Left hindlimb (tissue), 1 donor: ENCODE measurements around the gene FAAP100.

Experiments
- DNase-seq: peaks from one replicate; pipeline ENCODE4 v3.0.0-alpha.2; 2018

FAAP100 gene

GRCh38 chr17:81522491-81523401, 29.4 kb downstream of the FAAP100 start:
- DNase-seq: no peak

GRCh38 chr17:81520021-81520901, 31.9 kb downstream of the FAAP100 start:
- DNase-seq: peak; percentile 36

GRCh38 chr17:81519284-81520020, 32.7 kb downstream of the FAAP100 start:
- DNase-seq: peak; percentile 46

DNA sequence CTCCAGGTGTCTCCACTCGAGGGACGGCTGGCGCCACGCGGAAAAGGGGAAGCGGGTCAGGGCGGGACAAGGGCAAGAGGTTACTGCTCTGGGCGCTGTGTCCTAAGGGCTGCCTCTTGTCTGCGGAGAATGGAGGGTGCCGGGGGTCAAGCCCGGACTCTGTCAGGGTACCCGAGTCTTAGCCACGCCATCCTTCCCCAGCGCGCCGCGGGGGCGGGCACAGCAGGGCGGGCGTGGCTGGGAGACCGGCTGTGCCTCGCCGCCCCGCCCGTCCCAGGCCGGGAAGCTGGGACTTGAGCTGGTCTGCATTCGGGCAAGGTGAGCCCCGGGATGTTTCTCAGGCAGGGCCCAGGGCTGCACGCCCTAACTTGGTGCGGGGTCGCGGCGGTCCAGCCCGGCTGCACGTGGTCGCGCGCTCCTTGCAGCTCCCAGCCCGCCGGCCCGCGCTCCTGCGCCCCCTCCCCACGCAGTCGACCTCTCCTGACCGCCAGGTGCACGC, 33.3 kb downstream of the FAAP100 start:
- peak; percentile 45 for DNase-seq

DNA sequence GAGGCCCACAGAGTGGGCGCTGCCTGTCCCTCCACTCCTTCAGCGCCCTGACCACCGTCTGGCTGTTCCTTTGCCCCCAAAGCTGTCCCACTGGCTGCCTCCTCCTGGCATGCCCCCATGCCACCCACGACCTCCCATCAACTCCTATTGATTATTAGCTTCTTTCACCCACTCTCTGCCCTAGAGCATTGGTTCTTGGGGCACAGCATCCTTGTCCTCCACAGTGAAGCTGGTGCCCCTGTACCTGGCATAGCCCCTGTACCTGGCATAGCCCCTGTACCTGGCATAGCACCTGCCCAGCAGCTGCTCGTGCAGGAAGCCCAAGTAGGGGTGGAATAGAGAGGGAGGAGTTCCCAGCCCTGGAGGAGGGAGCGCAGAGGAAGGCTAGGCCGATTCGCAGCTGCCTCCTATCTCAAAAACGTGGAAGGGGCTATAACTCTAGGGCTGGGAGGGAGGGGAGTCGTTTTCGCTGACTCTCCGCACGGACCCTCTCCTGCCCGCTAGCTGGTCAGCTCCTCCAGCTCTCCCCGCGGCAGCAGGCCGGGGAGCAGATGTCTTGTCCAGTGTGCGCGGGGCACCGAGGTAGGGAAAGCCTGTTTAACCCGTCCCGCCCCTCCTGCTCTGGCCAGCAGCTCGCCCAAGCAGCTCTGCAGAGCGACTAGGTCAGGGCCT, 33.9 kb downstream of the FAAP100 start:
- peak; percentile 41 for DNase-seq

DNA sequence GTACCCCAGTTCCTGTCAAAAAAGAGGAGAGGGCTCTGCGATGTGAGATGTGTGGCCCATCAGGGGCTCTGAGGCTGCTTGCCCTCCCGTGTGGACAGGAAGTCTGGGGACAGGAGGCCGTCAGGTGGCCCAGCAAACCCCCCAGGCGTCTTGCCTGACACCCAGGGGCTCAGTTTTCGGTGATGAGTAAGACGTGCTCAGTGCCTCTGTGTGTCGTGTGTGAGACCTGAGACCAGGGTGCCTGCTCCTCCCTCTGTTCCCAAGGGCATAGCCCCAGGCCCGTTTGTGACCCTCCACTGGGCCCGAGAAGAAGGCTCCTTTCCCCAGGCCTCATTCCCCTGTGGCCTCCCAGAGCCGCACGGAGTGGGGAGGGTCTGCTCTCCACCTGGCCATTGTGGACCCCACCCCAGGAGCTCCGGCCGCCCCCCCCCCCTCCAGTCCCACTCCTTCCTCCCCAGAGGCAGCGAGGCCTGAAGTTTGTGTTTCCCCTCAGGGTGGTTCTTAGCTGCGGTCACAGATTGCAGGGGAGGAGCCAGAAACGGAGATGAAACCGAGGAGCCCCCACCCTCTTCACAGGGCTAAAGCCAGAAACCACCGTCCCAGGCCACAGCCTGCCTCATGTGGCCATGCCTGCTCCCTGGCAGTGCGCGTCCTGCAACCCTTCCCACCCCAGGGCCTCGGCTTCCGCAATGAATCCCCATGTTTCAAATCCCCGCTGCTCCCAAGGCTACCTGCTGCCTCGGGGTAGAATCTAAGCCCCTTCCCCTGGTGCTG, 34.6 kb downstream of the FAAP100 start:
- peak; percentile 62 for DNase-seq

- no peak for DNase-seq
These were observed 35.2 kb downstream of the FAAP100 start for GRCh38 chr17:81517009-81517338.

GRCh38 chr17:81516439-81516838, 35.7 kb downstream of the FAAP100 start:
- no peak for DNase-seq

GRCh38 chr17:81515530-81516041, 36.6 kb downstream of the FAAP100 start:
- DNase-seq: peak; percentile 56

GRCh38 chr17:81514739-81515529, 37.2 kb downstream of the FAAP100 start:
- DNase-seq: peak; percentile 85

GRCh38 chr17:81514489-81514738, 37.7 kb downstream of the FAAP100 start:
- no peak for DNase-seq

DNA sequence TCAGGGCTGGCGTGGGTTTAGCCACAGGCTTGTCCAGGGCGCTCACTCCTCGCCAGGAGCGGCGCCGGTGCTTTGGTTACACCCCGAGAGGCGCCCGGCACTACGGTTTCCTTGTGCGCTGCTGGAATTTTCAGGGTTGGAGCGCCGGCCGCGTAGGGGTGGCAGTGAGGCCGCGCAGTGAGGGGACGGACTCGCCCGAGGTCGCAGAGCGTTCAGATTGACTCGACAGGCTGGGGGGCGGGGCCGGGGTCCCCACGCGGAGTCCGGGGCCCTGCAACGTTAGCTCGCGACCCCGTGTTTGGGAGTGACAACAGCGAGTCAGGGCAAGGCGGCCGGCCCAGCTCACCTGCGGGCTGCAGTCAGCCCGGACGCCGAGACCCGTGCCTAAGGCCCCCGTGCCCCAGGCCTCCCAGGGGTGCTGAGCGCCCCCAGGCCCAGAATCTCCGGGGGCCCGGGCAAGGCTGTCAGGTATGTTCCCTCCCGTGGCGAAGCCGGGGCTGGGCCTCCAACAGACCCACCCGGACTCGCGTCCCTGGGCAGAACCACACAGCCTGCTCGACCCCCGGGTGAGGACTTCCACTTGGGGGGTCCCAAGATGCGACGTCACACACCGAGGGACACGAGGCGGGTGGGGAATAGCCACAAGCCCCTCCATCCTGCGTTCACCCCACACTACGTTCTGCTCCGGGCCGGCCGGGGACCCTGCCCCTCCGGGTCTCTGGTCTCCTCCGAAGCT, 38.2 kb downstream of the FAAP100 start:
- DNase-seq: peak; percentile 75

GRCh38 chr17:81513372-81513752, 38.8 kb downstream of the FAAP100 start:
- DNase-seq: peak; percentile 81

DNA sequence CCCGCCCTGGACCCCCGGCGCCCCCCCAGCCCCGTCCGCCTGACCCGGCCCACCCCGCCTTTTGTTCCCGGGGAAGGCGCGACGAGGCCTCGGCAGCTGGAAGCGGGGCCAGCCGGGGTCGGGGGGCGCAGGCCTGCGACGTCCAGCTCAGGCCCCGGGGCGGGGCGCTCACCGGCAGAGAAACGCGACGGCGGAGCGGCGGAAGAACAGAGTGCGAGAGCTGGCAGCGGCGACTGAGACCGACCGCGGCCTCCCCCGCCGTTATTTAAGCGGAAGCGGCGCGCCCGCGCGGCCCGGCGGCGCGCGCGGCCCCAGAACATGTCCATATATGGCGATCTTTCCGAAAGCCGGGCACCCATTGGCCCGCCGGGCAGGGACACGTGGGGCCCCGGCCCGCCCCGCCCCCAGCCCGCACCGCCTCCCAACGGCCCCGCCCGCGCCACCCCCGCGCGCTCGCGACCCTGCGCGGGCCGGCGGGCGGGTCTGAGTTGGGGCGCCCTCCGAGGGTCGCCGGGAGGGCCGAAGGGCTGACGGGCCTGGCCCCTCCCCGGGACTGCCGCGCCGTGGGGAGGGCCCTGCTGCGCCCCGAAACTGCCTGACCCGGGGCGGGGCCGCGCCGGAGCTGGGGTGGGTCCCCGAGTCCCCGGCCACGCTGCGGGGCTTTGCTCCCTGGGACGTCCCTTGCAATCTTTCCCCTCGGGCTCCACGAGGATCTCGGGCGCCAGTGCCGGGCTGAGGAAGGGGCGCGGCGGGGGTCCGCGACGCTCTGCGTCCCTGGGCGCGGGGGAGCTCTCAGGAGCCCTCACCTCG, 39.4 kb downstream of the FAAP100 start, which contains the start of gene ACTG1:
Gene ACTG1, minus strand, starts transcription at position 238 of the 810 bp plus-strand sequence. CDS start 445 bp downstream, outside the sequence.
- DNase-seq: peak; percentile 96

- no peak for DNase-seq
These were observed 40.2 kb downstream of the FAAP100 start for GRCh38 chr17:81511804-81512561.

GRCh38 chr17:81511554-81511803, 40.7 kb downstream of the FAAP100 start:
- no peak for DNase-seq

GRCh38 chr17:81510785-81511553, 41.2 kb downstream of the FAAP100 start:
- DNase-seq: no peak
